GM21717 (cell line): Measurements from ENCODE around the gene CFD.

Source experiments
- ATAC-seq: cut with Tn5 transposase; IDR thresholded peaks from one replicate; pipeline ENCODE4 v1.9.1; 2021; ENCODE audit warnings: mild to moderate bottlenecking, moderate library complexity; ENCODE audit not compliant: unreplicated experiment

CFD gene

GRCh38 chr19:903266-903797 lies 43.9 kb downstream of the CFD start:
- no peak for ATAC-seq

GRCh38 chr19:904545-904944 lies 45.1 kb downstream of the CFD start:
- no peak for ATAC-seq

- ATAC-seq, result no peak
These were observed 47.0 kb downstream of the CFD start for GRCh38 chr19:906480-906879.

GRCh38 chr19:907183-907853 lies 47.9 kb downstream of the CFD start:
- no peak for ATAC-seq

GRCh38 chr19:911197-912033 lies 52.0 kb downstream of the CFD start:
- ATAC-seq, result no peak

- ATAC-seq, result no peak
These were observed 53.0 kb downstream of the CFD start for GRCh38 chr19:912181-913079.
